NT2/D1 (cell line): Measurements from ENCODE around the gene CNTFR.

ENCODE experiments used
- SUZ12 ChIP-seq: IDR thresholded peaks from 2 replicates; pipeline ENCODE4 v1.6.1; 2011; ENCODE audit not compliant: insufficient read length, insufficient read depth; ENCODE audit errors: extremely low read depth
- YY1 ChIP-seq: IDR thresholded peaks from 2 replicates; pipeline ENCODE4 v1.6.1; 2011; ENCODE audit not compliant: insufficient read length, insufficient read depth
- ZNF274 ChIP-seq: IDR thresholded peaks from 2 replicates; pipeline ENCODE4 v1.6.1; 2011; ENCODE audit warnings: mild to moderate bottlenecking, low read depth, low read length

- no peak for TF ChIP-seq ZNF274
- TF ChIP-seq YY1 = no peak
- TF ChIP-seq SUZ12 = no peak
These were observed 78.7 kb downstream of the CNTFR start for GRCh38 chr9:34510497-34511468.
